AG04449 (cell line): ENCODE measurements around the gene CXorf51B.
"Not testable (repeated sequence)": the region's sequence is repeated elsewhere in the genome, so short reads cannot be mapped to it uniquely, and the experiment has no call there.

ENCODE experiments used
- CTCF ChIA-PET: fragments of 350-600 bp; formaldehyde crosslinking; extraction: SDS; loops from one replicate; lab custom pipeline; 2021; ENCODE audit warnings: antibody characterized with exemption; lab: Yijun Ruan, JAX
- POLR2A ChIA-PET: fragments of 400-600, 350-600 bp; formaldehyde crosslinking; extraction: SDS; loops from one replicate; lab custom pipeline; 2020; ENCODE audit warnings: antibody characterized with exemption, inconsistent platforms; lab: Yijun Ruan, JAX
- DNase-seq: peaks from one replicate; pipeline ENCODE4 v3.0.0-alpha.2; 2010; ENCODE audit warnings: low read depth, low spot score
- H3K4me3 ChIP-seq: 2 replicates; pipeline ENCODE4 v1.5.1; 2011; ENCODE audit warnings: low read depth, mild to moderate bottlenecking, control low read depth, low read length
- TF ChIP-seq, protein P1 (sequence below): IDR thresholded peaks from one replicate; pipeline ENCODE4 v1.5.1; 2011; ENCODE audit warnings: mild to moderate bottlenecking, moderate library complexity, low read length, control low read depth, inconsistent platforms; ENCODE audit not compliant: insufficient read depth; ENCODE audit errors: missing control alignments

Gene CXorf51B

DNA sequence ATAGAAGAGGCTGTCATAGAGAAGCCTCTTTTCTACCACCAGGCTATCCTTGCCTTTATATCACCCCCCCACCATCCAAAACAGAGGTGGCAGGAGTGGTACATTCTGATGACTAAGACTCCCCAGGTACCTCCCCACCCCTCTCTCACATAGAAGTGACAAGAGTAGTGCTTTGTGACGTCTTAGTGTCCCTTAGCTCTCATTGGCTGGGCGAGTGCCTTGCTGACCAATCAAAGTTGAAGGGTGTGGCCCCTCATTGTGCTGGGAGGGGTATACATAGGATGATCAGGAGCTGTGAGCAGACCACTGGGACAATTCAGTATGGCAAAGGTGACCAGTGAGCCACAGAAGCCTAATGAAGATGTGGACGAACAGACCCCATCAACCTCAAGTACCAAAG, at the start of gene CXorf51B:
CXorf51B (plus strand) TSS at position 301 of the 400 bp plus-strand sequence; CDS start at position 322, 21 bp downstream.
- H3K4me3 ChIP-seq, DNase-seq, POLR2A ChIA-PET, CTCF ChIA-PET: not testable (repeated sequence)

DNA sequence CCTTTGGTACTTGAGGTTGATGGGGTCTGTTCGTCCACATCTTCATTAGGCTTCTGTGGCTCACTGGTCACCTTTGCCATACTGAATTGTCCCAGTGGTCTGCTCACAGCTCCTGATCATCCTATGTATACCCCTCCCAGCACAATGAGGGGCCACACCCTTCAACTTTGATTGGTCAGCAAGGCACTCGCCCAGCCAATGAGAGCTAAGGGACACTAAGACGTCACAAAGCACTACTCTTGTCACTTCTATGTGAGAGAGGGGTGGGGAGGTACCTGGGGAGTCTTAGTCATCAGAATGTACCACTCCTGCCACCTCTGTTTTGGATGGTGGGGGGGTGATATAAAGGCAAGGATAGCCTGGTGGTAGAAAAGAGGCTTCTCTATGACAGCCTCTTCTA, 5.1 kb downstream of the CXorf51B start, which contains the start of gene CXorf51A:
CXorf51A (minus strand) TSS at position 101 of the 400 bp plus-strand sequence; CDS start at position 80, 21 bp downstream.
- DNase-seq, CTCF ChIA-PET, POLR2A ChIA-PET, H3K4me3 ChIP-seq: not testable (repeated sequence)

DNA sequence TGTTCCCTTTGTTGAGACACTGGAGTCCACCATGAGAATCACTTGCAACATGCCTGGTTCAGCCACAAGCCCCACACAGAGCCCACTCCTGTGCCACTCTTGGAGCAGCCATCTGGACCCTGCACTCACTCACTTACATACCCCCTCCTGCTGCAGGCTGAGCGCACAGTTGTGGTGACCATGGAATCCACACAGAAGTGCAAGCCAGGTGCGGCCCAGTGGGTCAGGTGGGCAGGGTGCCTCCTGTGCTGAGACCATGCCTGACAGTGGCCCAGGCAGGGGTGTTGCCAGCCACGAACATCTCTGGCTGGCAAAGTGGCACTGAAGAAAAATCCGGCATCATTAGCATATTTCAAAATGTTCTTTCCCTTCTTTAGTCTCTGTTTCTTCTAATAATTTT, 22.4 kb downstream of the CXorf51B start:
- CTCF ChIA-PET: no interaction called here
- H3K4me3 ChIP-seq: no peak overlapping the region
- TF ChIP-seq, protein P1, sequence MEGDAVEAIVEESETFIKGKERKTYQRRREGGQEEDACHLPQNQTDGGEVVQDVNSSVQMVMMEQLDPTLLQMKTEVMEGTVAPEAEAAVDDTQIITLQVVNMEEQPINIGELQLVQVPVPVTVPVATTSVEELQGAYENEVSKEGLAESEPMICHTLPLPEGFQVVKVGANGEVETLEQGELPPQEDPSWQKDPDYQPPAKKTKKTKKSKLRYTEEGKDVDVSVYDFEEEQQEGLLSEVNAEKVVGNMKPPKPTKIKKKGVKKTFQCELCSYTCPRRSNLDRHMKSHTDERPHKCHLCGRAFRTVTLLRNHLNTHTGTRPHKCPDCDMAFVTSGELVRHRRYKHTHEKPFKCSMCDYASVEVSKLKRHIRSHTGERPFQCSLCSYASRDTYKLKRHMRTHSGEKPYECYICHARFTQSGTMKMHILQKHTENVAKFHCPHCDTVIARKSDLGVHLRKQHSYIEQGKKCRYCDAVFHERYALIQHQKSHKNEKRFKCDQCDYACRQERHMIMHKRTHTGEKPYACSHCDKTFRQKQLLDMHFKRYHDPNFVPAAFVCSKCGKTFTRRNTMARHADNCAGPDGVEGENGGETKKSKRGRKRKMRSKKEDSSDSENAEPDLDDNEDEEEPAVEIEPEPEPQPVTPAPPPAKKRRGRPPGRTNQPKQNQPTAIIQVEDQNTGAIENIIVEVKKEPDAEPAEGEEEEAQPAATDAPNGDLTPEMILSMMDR: no peak
- POLR2A ChIA-PET: no interaction called here
- no peak for DNase-seq

DNA sequence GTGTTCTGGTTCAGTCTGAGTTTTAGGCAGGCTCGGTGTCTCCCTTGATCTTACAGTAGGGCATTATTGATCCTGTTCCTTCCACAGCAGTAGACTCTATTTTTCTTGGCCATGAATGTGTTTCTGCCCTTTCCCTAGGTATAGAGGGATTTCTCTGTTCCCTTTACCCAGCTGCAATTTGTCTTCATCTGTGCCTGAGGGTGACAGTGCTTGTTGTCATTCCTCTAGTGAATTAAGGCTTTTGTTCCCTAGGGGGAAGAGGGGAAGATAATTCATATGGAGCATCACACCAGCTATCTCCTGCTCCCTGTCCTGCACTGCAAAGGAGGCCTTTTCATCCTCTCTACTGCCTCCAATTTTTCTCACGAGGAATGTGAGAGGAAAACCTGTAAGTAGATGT, 44.7 kb downstream of the CXorf51B start:
- POLR2A ChIA-PET: no interaction called here
- no peak overlapping the region for H3K4me3 ChIP-seq
- DNase-seq: no peak
- CTCF ChIA-PET: no interaction called here
- TF ChIP-seq, protein P1: no peak
